ENCODE results near the gene CORO2A. TPM values are rescaled to one million over a fixed set of nuclear protein-coding genes. Genes with fewer than 3 reads are reported as not detected.

CORO2A gene
- total and polyA plus RNA-seq, 2 donors (not counting 3 experiments of a cell fraction or from before 2014, with no cell fraction given), result 0.35 to 0.53 TPM

- H3K4me1 ChIP-seq (ENCODE audit: control insufficient read depth, extremely low read depth, insufficient read depth, low read length), result no peaks in the 10 kb centered on the region
- H3K4me3 ChIP-seq (replicated peaks in 1 of 3; ENCODE audit: insufficient read depth in 1 of 3, low read depth in 1 of 3, low read length in 3 of 3), result no peak overlapping the region
- H3K9me3 ChIP-seq (replicated peaks; ENCODE audit: control insufficient read depth, insufficient read depth, low read length), result no peaks in the 10 kb centered on the region
- no TSS peak for BruUV-seq (replicated peaks)
- H4K20me1 ChIP-seq (replicated peaks; ENCODE audit: control insufficient read depth, extremely low read depth, insufficient read depth, low read length), result no peaks in the 10 kb centered on the region
- no peaks in the 10 kb centered on the region for H3K36me3 ChIP-seq (ENCODE audit: control insufficient read depth in 2 of 2, extremely low read depth in 1 of 2, insufficient read depth in 2 of 2, low read length in 2 of 2)
- H3K27ac ChIP-seq (ENCODE audit: insufficient read depth, low read depth, low read length), result no peak overlapping the region
- TF ChIP-seq FOS (IDR thresholded peaks at IDR 0.05; ENCODE audit: borderline replicate concordance, insufficient read depth, low read length), result no peak
- TF ChIP-seq MYC (IDR thresholded peaks at IDR 0.05; ENCODE audit: low read depth, low read length), result no peak
- TF ChIP-seq CTCF (IDR thresholded peaks at IDR 0.05; ENCODE audit: extremely low read depth in 1 of 2, insufficient read depth in 1 of 2, low read depth in 1 of 2, low read length in 2 of 2), result no peak
- no peak for TF ChIP-seq MAX (IDR thresholded peaks at IDR 0.05; ENCODE audit: insufficient read depth, insufficient read length)
- TF ChIP-seq GATA2 (IDR thresholded peaks at IDR 0.05; ENCODE audit: insufficient read depth, insufficient read length, low read depth, low read length), result no peak
- TF ChIP-seq POLR2A (IDR thresholded peaks at IDR 0.05; ENCODE audit: low read depth, low read length), result no peak
- no peak for TF ChIP-seq POLR2AphosphoS5 (IDR thresholded peaks at IDR 0.05; ENCODE audit: insufficient read depth, low read depth, low read length)
- TF ChIP-seq EZH2 (IDR thresholded peaks at IDR 0.05; ENCODE audit: borderline replicate concordance, low read depth, low read length, severe bottlenecking), result no peak
- no peak for TF ChIP-seq JUN (IDR thresholded peaks at IDR 0.05; ENCODE audit: borderline replicate concordance, insufficient read depth, insufficient read length, low read depth)
- H2AFZ ChIP-seq (ENCODE audit: low read depth, low read length), result no peak overlapping the region
- DNase-seq (ENCODE audit: low read depth, low spot score), result no peak
- dilution Hi-C loops (cut with MboI; ENCODE audit: extremely low pct_ligation_motif_present, low sequenced_read_pairs) (no loop called here), intact Hi-C loops (cut with micrococcal nuclease) (no loop called here)
- ChIA-PET POLR2A (no interaction called here), CTCF (interaction anchor here (1.4 to 2.4 kb wide), 2 partner anchors 12 to 46 kb away, joined by 4 to 6 read pairs; no protein-coding TSS in a partner anchor)
- no peak for FAIRE-seq
- H3K9me1 ChIP-seq (replicated peaks; ENCODE audit: control insufficient read depth, extremely low read depth, insufficient read depth, low read length), result no peaks in the 10 kb centered on the region
- H3K27me3 ChIP-seq (ENCODE audit: control insufficient read depth in 2 of 2, insufficient read depth in 2 of 2, low read length in 2 of 2), result no peaks in the 10 kb centered on the region
- H3K9ac ChIP-seq (replicated peaks; ENCODE audit: extremely low read depth, insufficient read depth, low read length), result no peak overlapping the region
- H3K79me2 ChIP-seq (ENCODE audit: control insufficient read depth, insufficient read depth, low read length), result no peaks in the 10 kb centered on the region
- no peak overlapping the region for H3K4me2 ChIP-seq (ENCODE audit: insufficient read depth, low read length)
Measured at GRCh38 chr9:98217255-98217654, 24.8 kb upstream of the CORO2A start.
